Hindlimb muscle (tissue), 1 donor: ENCODE measurements around the gene LSM12. TPM values are rescaled to one million over a fixed set of nuclear protein-coding genes. Genes with fewer than 3 reads are reported as not detected.

Experiments
- DNase-seq: peaks from one replicate; pipeline ENCODE4 v3.0.0-alpha.2; 2013
- polyA plus RNA-seq: library from polyadenylated mRNA; unstranded; fragments of 120-200 nt; gene quantifications from one replicate; pipeline ENCODE4 v1.2.1, GENCODE V29; 2013; ENCODE audit not compliant: insufficient read length

The LSM12 gene
- polyA plus RNA-seq, 1 donor = 23.3 TPM

- DNase-seq = peak; percentile 89
These were observed 29.4 kb upstream of the LSM12 start for GRCh38 chr17:44095647-44096496.

- no peak for DNase-seq
These were observed 28.8 kb upstream of the LSM12 start for GRCh38 chr17:44095388-44095646.

GRCh38 chr17:44094701-44095387 is 28.4 kb upstream of the LSM12 start:
- no peak for DNase-seq

GRCh38 chr17:44093231-44093900 is 26.9 kb upstream of the LSM12 start:
- DNase-seq = no peak

DNA sequence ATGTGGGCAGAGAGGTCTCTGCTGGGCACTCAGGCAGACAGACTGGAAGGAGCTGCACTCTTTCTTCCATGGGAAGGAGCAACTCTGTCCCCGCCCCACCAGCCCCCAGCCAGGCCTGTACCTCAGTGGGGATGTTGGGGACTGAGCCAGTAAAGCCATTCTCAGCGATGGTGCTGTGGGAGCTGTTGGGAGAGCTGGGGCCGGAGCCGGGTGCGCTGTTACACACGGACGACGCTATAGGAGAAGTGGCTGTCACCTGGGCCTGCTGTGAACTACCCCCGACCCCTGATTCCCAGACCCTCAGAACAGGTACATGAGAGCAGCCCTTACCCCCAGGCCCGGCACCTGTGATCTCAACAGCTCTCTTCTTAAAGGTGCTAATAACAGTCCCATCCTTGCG is 25.6 kb upstream of the LSM12 start:
- DNase-seq = no peak

GRCh38 chr17:44091200-44091997 is 24.9 kb upstream of the LSM12 start:
- no peak for DNase-seq

DNA sequence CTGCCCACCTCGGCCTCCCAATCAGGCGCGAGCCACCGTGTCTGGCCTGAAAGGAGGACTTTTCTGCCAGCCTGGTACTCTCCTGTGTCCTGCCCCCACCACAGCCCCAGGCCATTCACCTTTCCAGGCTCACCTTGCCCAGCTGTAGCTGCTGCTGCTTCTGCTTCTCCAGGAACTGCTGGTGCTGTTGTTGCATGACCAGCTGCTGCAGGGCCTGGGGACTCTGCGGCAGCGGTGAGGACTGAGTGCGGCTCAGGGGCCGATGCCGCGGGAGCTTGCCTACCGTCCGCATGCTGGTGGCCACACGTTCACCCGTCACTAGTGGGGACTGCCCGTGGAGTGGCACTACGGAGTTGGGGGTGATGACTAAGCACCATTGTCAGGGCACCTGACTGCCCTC is 21.8 kb upstream of the LSM12 start:
- DNase-seq = no peak

GRCh38 chr17:44087319-44087718 is 20.8 kb upstream of the LSM12 start:
- no peak for DNase-seq

GRCh38 chr17:44086364-44087311 is 20.2 kb upstream of the LSM12 start:
- no peak for DNase-seq

DNA sequence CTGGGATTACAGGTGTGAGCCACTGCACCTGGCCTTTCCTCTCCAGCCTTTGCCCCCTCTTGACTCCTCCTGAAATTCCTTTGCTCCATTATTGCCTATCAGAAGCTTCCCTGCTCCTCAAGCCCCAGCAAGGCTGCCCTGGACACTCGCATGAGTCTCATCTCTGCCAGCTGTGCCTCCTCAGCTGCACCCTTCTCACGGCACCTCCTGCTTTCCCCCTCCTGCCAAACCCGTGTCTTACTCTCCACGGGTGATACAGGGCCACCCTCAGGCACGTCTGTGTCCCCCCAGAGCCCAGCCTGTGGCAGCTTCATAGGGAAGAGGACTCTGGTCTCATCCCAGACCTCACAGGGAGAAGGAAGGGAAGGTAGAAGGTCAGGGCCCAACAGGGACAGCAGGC is 19.4 kb upstream of the LSM12 start:
- no peak for DNase-seq

DNA sequence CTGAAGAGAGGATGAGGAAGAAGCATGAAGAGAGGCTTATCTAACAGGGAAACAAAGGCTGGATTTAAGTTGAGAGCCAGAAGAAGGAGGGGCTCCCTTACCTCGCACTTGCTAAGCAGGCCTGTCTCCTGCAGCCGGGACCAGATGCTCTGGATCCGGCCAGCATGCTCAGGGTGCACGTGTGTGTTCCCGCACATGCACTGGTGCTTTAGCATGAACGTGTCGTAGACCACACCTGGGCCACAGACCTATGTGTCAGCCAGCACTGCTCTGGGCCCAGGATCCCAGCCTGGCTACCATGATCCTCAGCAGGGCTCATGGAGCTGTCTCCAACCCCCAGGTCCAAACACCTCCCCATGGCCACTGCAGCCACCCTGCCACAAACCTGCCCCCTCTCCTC is 18.4 kb upstream of the LSM12 start:
- DNase-seq = no peak

DNA sequence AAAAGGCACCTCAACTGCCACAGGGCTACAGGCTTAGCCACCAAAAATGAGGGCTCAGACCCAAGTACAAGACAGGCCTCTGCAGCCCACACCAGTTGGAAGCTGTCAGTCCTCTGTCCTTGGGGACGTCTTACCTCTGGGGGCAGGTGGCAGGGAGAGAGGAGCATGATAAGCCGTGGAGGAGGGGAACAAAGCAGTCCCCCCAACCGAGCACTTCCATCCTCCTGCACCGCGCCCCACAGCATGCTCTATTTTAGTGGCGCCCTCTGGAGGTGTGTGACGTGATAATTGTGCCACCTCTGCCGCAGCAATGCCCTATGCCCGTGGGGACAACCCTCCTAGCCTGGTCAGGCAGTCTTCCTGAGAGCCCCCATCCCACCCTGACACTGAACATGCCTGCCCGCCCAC is 17.7 kb upstream of the LSM12 start:
- DNase-seq = no peak

- DNase-seq = no peak
These were observed 16.9 kb upstream of the LSM12 start for GRCh38 chr17:44083250-44083849.

DNA sequence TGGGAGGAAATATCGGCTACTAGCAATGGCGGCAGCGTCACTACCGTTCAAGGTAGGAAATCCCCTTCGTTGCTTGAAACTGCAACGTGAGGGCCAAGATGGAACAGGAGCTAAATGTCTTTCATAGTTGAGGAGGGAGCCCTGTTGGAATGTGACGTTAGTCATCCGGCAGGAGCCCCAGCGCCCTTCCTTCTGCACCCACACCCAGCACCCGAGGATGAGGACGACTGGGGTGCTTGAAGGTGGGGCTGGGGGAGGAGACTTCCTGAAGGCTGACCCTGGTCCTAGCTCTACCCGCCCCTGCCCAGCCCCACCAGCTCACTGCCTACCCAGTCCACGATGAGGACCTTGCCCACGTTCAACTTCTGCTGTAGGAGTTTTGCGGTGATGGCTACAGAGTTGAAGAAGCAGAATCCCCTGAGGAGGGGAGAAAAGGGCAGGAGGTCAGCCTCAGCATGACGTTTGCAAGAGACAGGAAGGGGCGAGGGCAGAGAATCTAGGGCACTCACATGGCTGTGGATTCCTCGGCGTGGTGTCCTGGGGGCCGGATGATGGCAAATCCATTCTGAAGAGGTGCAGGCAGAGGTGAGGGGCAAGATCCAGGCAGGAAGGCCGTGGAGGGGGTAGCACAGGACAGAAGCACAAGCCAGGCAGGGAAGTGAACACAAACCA is 15.9 kb upstream of the LSM12 start:
- no peak for DNase-seq

DNA sequence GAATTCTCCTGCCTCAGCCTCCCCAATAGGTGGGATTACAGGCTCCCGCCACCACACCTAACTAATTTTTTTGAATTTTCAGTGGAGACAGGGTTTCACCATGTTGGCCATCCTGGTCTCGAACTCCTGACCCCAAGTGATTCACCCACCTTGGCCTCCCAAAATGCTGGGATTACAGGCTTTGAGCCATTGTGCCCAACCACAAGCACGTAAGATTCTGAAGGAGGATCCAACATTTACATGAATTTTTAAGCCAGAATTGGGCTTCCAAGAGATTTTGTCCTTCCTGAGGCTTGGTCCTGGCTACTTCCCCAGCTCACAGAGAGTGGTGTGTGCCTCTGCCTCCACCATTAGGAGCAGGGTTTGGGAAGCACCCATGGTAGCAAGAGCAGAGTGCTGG is 15.2 kb upstream of the LSM12 start:
- no peak for DNase-seq

DNA sequence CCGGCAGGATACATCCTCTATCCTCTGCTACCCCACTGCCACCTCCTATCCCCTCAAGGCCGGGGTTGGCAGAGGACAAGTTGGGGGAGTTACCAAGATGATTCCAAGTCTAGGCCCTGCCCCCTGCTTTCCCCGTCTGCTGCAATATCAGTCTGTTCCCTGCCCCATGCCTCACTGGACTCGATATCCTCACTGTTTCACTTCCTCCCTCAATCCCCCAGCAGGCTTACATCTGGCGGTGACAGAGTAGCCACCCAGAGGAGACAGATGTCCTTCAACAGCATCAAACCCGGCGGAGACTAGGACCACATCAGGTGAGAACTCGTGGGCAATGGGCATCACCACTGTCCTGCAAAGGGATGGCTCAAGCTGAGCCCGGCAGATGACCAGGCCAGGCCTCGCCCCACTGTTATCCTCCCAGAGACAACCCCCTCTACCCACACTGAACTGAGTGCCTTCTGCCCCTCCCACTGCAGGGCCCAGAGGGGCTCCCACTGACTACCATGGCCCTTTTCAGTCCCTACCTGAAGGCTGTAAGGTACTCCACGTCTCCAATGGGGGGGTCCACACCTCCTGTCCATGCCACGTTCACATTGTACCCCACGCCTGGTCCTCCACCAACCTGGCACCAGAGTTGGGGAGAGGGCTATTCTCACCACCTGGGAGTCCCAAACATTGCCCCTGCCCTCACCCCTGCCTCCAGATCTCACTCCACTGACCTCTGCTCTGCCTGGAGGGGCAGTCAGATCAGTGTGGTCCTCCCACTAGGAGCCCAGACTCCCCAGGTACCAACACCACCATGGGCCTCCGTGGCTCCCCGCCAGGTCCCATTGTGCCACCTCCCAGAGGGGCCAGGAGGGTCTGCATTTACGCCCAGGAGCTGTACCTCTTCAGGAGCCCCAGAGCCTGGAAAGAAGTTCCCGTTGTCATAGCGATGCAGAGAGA is 13.7 kb upstream of the LSM12 start:
- no peak for DNase-seq

GRCh38 chr17:44078412-44078811 is 11.9 kb upstream of the LSM12 start:
- DNase-seq = no peak

GRCh38 chr17:44077595-44077909 is 11.1 kb upstream of the LSM12 start:
- no peak for DNase-seq

DNA sequence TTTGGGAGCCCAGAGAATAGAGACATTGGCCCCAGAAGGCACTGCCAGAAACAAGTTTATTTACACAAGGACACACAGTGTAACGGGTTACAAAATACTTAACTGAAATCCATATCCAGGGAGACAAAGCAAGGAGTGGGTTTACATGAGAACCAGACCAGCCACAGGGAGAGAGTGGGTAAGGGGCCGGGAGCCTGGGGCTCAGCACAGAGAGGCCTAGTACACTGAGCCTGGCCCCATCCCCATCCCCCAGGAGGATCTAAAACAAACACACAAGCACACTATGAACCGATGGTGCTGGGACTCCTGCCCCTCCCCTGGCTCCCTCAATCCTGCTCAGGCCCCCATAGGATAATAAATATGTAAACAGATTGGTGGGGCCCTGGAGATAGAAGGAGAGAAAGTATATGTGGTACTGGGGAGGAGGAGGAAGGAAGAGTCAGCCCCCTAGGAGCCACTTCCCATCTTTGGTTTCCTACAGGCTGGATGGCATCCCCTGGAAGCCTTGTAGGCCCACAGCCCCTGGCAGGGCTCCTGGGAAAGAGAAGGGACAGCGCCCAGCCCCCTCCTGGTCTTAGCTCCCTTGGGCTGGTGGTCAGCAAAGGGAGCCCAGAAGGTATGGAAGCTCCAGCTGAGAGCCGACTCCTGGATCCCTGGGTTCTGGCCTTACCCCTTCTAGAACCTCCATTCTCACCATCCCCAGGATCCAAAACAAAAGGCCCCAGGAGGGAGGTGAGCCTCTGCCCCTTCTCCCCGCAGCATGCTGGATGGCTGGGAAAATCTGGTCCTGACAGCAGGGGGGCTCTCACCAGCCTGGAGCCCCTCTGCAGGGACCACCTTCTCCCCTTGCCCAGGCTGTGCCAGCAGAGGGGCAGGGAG is 10.5 kb upstream of the LSM12 start:
- DNase-seq = no peak
